CD4-positive, alpha-beta T cell treated with Interleukin-2 at 100 ng/mL for 4 hours (primary cell): ENCODE results near the gene MARCKS.

Experiments
- DNase-seq: peaks from one replicate; pipeline ENCODE4 v3.0.0-alpha.2; 2020; ENCODE audit warnings: low spot score

The MARCKS gene

GRCh38 chr6:113856625-113857555 is at the start of gene MARCKS:
TSS of gene MARCKS (plus strand) at chr6:113857345. CDS start at chr6:113857746, 401 bp downstream.
- DNase-seq, result peak; percentile 14

- no peak for DNase-seq
Measured at GRCh38 chr6:113809826-113810225, 47.3 kb upstream of the MARCKS start.

GRCh38 chr6:113813142-113813541 is 44.0 kb upstream of the MARCKS start:
- no peak for DNase-seq

GRCh38 chr6:113818578-113818977 is 38.6 kb upstream of the MARCKS start:
- DNase-seq, result no peak

GRCh38 chr6:113819169-113819830 is 37.8 kb upstream of the MARCKS start:
- DNase-seq, result no peak

GRCh38 chr6:113820761-113821160 is 36.4 kb upstream of the MARCKS start:
- DNase-seq, result no peak

GRCh38 chr6:113821445-113821844 is 35.7 kb upstream of the MARCKS start:
- no peak for DNase-seq

GRCh38 chr6:113823916-113824315 is 33.2 kb upstream of the MARCKS start:
- no peak for DNase-seq

- DNase-seq, result no peak
Measured at GRCh38 chr6:113824411-113824810, 32.7 kb upstream of the MARCKS start.

- DNase-seq, result no peak
Measured at GRCh38 chr6:113824866-113825265, 32.3 kb upstream of the MARCKS start.

- no peak for DNase-seq
Measured at GRCh38 chr6:113825781-113826180, 31.4 kb upstream of the MARCKS start.

- DNase-seq, result no peak
Measured at GRCh38 chr6:113828984-113829695, 28.0 kb upstream of the MARCKS start.

- no peak for DNase-seq
Measured at GRCh38 chr6:113829696-113830045, 27.5 kb upstream of the MARCKS start.

GRCh38 chr6:113830140-113830539 is 27.0 kb upstream of the MARCKS start:
- DNase-seq, result no peak

GRCh38 chr6:113833537-113833936 is 23.6 kb upstream of the MARCKS start:
- DNase-seq, result no peak

GRCh38 chr6:113837170-113837569 is 20.0 kb upstream of the MARCKS start:
- DNase-seq, result no peak

GRCh38 chr6:113842165-113842564 is 15.0 kb upstream of the MARCKS start:
- DNase-seq, result no peak

GRCh38 chr6:113843500-113844073 is 13.6 kb upstream of the MARCKS start:
- no peak for DNase-seq

- DNase-seq, result no peak
Measured at GRCh38 chr6:113846577-113846976, 10.6 kb upstream of the MARCKS start.

- no peak for DNase-seq
Measured at GRCh38 chr6:113847447-113847846, 9.7 kb upstream of the MARCKS start.

GRCh38 chr6:113848280-113848679 is 8.9 kb upstream of the MARCKS start:
- DNase-seq, result no peak

- no peak for DNase-seq
Measured at GRCh38 chr6:113848811-113849210, 8.3 kb upstream of the MARCKS start.
